SH-SY5Y (cell line): Measurements from ENCODE around the gene CALD1.

ENCODE experiments used
- GATA2 ChIP-seq: IDR thresholded peaks from 2 replicates; pipeline ENCODE4 v1.6.1; 2011; ENCODE audit warnings: mild to moderate bottlenecking, low read depth, low read length
- GATA3 ChIP-seq: IDR thresholded peaks from 2 replicates; pipeline ENCODE4 v1.6.1; 2011; ENCODE audit warnings: low read depth, mild to moderate bottlenecking, low read length, moderate library complexity

CALD1 gene

DNA sequence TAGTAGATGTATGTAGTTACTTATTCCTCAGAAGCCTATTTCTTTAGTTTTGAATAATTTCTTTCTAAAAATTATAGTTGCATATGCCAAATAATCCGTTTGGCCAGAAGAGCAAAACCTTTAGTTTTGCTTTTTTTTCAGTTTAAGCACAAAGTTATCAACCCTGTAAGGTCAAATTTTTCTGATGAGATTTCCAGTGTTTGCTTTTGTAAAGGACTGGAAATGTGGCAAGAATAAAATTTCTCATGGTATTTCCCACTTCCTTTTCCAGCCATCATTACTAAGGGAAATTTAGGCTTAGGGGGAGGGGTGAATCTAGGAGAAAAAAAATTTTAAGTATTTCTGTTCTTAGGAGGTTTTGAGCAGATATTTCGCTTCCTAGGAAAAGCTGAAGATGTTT lies 7.6 kb downstream of the CALD1 start:
- TF ChIP-seq GATA2, result no peak

DNA sequence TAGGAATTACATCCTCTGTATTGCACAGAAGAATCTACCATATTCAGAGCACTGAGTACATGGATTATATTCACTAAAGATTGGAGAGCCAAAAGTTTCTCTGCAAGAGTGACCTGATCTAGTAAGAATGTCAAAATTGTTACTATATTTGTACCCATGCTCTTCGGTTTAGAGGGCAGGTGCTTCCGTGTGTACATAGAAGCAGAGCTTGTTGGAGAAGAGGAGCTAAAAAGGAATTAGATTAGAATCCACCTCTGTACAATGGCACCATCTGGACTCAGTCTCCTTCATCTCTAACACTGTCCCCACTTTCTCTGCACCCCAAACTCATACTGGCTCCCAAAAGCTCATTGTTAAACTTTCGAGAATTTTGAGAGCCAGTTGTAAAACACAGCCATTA lies 8.3 kb downstream of the CALD1 start:
- TF ChIP-seq GATA2, result no peak
- TF ChIP-seq GATA3, result no peak

DNA sequence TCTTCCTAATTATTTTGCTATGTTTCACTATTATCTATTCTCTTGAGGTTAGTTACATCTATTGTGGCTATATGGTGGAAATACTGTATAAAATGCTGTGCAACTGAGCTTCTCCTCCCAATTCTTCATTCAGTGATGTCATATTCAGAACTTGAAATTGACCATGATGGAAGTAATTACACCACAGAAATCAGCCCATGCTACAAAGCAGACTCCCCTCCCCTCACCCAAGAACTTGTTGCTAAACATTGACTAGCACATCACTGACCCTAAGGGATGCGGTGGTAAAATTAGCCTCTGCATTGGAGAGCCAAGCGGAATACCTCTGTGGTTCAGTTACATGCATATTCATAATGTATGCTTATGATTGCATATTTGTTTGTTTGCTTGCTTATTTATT lies 8.8 kb downstream of the CALD1 start:
- no peak for TF ChIP-seq GATA3
- no peak for TF ChIP-seq GATA2

DNA sequence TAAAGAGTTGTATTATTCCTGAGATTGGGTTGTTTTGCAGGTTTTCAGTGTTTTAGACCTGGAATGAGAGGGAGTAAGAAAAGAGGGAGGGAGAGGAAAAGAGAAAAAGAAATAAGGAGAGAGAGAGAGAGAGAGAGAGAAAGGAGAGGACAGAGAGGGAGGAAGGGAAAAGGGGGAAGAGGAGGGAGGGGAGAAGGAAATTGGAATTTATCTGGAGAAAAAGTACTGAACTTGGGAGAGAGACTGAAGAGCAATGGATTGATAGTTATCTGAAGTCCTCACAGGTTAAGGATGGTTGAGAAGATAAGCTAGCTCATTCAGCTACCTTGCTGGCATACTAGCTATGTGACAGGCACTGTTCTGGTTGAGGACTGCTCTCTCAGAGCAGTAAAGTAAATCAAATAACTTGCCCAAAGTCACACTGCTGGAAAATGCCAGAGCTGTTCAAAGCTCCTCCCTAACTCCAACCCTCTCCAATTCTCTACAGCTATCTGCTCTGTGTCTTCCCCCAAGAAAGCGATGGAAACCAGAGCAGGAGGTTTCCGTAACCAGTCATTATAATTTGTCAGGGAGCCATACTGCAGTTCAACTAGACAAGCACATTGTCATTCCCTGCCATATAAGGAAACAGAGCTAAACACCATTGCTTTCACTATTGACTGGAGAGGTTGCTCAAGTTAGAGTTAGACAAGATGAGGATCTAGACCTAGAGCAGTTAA lies 10.7 kb downstream of the CALD1 start:
- no peak for TF ChIP-seq GATA3
- no peak for TF ChIP-seq GATA2

DNA sequence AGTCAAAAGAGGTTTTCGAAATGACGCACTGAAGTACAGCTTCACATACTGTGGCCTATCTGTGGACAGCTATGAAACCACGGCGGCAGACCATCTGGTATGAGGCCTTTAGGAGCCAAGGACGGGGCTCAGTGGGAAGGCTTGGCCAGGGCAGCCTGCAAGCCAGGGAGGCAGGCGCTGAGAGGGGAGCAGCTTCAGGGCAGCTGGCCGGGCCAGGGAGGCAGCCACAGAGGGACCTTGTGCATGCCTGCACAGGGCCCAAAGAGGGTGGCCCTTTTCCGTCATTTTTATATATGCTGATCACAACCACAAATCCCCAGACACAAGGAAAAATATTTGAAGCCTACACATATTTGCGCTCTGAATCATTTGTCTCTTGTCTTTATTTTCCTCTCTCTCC lies 13.5 kb downstream of the CALD1 start:
- TF ChIP-seq GATA2 (no peak), GATA3 (no peak)

DNA sequence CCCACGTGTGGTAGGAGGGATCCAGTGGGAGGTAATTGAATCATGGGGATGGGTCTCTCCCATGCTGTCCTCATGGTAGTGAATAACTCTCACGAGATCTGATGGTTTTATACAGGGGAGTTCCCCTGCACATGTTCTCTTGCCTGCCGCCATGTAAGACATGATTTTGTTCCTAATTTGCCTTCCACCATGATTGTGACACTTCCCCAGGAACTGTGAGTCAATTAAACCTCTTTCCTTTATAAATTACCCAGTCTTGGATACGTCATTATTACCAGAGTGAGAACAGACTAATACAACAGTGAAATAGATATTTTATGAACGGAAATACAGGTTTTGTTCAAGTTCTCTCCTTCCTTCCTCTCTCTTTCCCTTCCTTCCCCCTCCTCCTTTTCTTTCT lies 15.8 kb downstream of the CALD1 start:
- TF ChIP-seq GATA2 (no peak), GATA3 (no peak)

DNA sequence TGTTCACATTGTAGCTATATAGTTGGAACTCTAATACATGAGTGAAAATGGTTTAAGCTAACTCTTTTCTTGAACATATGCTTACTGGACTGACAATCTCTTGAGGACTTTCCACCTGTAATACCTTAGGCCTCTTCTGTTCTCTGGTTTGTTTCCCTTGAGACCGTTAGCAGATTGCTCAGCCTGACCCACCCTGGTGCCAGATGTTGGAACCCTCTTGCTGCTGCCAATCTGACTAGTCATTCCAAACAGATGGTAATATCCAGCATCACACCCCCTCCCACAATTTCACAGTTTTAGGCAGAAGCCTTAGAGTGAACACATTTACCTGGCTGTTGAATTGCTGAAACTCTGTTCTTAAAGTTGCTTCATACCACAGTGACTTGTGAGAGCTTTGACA lies 18.7 kb downstream of the CALD1 start:
- TF ChIP-seq GATA2 (no peak), GATA3 (no peak)

DNA sequence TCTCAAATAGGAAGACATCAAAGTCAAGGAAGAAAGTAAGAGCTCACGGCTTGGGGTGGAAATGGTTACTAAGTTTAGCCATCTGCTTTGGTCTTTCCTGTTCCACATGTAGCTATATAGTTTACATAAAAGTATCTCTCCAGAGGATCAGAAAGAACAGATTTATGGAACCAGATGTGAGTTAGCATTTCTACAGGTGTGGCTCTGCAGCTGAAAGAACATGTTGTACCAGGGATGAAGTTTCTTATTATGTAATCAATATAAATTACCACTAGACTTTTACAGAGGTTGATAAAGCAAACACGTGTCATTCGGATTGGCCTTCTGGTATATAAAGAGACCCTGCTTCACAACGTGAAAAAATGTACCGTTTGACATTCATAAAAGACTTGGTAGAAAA lies 19.9 kb downstream of the CALD1 start:
- TF ChIP-seq GATA3 (no peak), GATA2 (no peak)

DNA sequence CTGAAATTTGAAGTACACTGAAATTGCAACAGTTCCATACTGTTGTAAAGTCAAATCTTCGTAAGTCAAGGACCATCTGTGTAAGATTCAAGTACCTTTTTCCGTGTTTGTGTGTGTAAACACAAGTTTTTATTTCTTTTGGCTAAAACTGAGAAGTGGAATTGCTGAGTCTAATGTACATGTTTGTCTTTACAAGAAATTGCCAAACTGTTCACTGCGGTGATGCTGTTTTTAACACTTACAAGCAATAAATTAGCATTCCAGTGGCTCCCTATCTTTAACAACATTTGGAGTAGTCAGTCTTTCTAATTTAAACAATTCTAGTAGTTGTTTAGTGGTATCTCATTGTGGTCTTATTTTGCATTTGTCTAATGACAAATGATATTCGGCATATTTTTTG lies 23.3 kb downstream of the CALD1 start:
- no peak for TF ChIP-seq GATA3
- no peak for TF ChIP-seq GATA2

DNA sequence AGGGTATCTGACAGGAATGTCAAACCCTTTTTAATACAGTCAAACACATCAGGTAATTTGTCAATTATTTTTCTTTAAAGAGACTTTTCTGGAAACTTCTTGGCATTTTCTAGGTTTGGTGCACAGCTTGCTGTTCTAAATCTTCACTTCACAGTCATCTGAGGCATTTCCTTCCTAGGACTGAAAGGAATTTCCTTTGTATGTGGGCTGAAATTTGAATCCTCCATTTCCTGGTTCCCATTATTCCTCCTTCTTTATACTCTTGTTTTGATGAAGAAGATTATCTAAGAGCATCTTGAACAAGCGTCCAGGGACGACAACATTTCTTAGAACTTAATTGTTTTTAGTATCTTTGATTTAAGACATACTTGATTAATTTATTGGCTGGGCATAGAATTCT lies 24.9 kb downstream of the CALD1 start:
- TF ChIP-seq GATA2 (no peak), GATA3 (no peak)

DNA sequence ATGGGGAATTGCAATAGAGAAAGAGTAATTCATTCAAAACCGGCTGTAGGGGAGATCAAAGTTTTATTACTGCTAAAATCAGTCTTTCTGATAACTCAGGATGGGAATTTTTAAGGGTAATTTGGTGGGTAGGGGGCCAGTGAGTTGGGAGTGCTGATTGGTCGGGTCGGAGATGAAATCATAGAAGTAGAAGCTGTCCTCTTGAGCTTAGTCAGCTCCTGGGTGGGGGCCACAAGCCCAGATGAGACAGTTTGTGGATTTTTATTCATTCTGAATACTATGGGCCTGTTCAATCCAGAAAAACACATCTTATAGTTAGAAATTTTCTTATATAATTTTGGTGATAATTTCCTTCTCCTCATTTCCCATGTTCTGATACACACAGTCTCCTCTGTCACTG lies 25.4 kb downstream of the CALD1 start:
- no peak for TF ChIP-seq GATA2
- no peak for TF ChIP-seq GATA3

DNA sequence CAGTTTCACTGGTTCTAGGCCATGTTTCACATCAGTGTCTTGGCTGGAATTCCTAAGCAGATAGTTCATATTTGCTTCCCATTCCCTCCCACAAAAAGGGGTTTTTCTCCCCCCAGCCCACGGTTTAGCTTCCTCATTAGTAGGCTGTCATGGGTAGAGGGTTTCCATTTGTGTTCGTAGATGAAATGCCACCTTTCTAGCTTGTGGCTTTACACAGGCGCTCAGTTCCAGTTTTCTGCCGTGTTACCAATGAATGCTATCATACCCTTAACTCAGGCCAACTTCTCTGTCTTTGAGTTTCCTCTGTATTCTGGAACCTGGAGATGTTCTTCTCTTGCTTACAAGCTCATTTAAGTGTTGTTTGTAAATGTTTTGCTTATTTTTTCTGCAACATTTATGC lies 26.8 kb downstream of the CALD1 start:
- TF ChIP-seq GATA2, result no peak
- TF ChIP-seq GATA3, result no peak

DNA sequence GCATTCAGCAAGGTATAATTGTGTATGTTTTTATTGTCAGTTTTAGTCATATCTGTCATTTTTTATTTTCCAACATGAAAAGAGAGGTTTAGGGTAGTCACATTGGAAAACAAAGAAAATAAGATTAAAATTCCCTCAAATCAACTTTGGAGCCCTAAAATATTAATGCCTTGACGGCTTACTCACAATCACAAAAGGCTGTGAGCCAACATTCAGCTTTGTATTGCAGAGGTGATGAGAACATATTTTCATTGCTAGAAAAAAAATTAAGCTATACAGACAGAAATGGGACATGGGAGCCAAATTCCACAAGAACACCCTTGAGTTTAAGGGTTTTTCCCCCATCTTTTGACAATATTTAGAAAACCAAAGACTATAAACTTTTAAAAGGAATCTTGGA lies 30.2 kb downstream of the CALD1 start:
- TF ChIP-seq GATA3 (no peak), GATA2 (no peak)

DNA sequence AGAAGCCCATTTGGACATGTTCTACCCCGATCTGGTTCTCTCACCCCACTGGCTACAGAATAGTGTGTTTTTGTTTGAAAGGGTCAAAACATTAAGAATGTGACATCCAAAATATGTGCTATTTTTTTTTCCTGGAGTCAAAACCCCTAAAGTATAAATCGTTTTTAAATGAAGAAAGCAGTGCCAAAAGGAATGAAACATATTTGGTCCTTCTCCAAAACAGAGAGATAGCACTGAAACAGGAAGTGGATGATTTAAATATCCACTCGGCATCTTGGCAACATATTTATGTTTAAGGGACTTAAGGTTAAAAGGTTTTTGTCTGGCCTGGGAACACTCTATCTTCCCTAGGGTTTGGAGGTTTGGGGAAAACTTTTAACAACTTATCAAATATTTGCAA lies 32.3 kb downstream of the CALD1 start:
- no peak for TF ChIP-seq GATA2

DNA sequence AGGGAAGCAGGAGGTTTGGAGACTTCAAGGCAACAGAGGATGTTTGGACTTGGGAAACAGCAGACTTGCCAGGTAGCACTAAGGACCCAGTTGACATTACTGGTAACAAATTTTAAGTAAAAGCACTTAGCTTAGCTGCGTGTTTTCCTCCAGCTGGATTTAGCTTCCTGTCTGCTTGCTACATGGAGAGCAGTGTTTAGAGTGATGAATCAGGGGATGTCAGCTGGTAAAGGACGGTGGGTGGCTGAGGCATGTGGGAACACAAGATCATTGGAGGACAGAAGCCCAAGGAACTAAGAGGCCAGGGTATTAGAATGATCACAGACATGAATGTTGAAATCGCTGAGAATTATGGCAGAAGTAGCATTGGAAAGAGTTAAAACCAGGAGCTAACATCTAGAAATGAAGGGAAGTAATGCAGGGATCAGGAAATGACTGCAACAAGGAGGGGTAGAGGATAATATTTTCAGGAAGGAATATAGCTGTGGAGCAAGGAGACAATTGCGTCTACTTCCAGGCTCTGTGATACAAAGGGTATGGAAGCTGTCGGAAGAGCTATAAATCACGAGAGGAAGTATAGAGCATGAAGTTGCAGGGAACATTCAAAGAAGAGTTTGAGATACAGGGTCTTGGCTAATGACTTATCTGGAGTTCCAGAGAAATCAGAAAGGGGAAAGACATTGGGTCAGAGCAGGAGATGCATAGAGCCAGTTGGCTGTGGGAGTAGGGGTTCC lies 34.4 kb downstream of the CALD1 start:
- TF ChIP-seq GATA2 (no peak), GATA3 (no peak)
